HUES48 (cell line): ENCODE measurements around the gene OR5I1.

Source experiments
- H3K27ac ChIP-seq: one replicate; pipeline ENCODE4 v1.7.0; 2013; ENCODE audit warnings: low read depth, low read length, inconsistent platforms
- H3K27me3 ChIP-seq: 2 replicates; pipeline ENCODE4 v1.6.1; 2013; ENCODE audit warnings: mild to moderate bottlenecking, low read length; ENCODE audit not compliant: control insufficient read depth, insufficient read depth
- H3K36me3 ChIP-seq: 2 replicates; pipeline ENCODE4 v1.6.1; 2013; ENCODE audit warnings: low read length; ENCODE audit not compliant: control insufficient read depth, insufficient read depth
- H3K4me1 ChIP-seq: 2 replicates; pipeline ENCODE4 v1.6.1; 2013; ENCODE audit warnings: mild to moderate bottlenecking, low read length; ENCODE audit not compliant: control insufficient read depth, insufficient read depth
- H3K4me3 ChIP-seq: 2 replicates; pipeline ENCODE4 v1.5.1; 2013; ENCODE audit warnings: mild to moderate bottlenecking, low read depth, low read length
- H3K9ac ChIP-seq: 2 replicates; pipeline ENCODE4 v1.6.1; 2013; ENCODE audit warnings: mild to moderate bottlenecking, low read depth, low read length, moderate library complexity
- H3K9me3 ChIP-seq: 2 replicates; pipeline ENCODE4 v1.6.1; 2013; ENCODE audit warnings: low read length; ENCODE audit not compliant: control insufficient read depth, insufficient read depth

Gene OR5I1

GRCh38 chr11:55936300-55936699 lies at the start of gene OR5I1:
TSS of gene OR5I1 (minus strand) at chr11:55936400. CDS start at chr11:55936400, 0 bp downstream.
- no peak within 1 kb of the TSS for H3K4me3 ChIP-seq
- no peaks in the 10 kb centered on the region for H3K36me3 ChIP-seq
- H3K27me3 ChIP-seq, result no peaks in the 10 kb centered on the region
- H3K27ac ChIP-seq, result no peak within 1 kb of the TSS
- H3K4me1 ChIP-seq, result no peaks in the 10 kb centered on the region
- H3K9me3 ChIP-seq, result peaks cover 14% of the 10 kb centered on the region; the same call in 1 of the 2 replicates
- H3K9ac ChIP-seq, result no peak within 1 kb of the TSS

DNA sequence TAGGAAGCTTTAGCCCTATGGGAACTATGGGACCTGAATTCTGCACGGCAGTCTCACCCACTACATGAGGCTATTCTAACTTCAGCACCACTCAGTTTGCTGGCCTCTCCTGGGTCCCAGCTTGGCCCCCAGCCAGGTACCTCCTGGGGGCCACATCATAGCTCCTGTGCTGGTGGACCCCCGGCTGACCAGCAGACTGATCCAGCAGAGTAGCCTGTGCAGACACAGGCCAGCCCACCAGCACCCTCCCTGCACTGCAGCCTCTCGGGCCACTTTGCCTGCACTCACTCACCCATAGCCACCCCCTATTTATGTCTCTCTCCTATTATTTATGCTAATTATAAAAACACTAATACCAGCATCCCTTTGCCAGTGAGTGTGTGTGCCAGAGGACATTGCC lies 34.7 kb upstream of the OR5I1 start:
- Histone ChIP-seq H3K27ac (no peak overlapping the region), H3K4me1 (no peaks in the 10 kb centered on the region), H3K9ac (no peak overlapping the region), H3K27me3 (no peaks in the 10 kb centered on the region), H3K36me3 (no peaks in the 10 kb centered on the region), H3K9me3 (no peaks in the 10 kb centered on the region), H3K4me3 (no peak overlapping the region)

- no peaks in the 10 kb centered on the region for H3K27me3 ChIP-seq
- H3K4me1 ChIP-seq, result no peaks in the 10 kb centered on the region
- no peaks in the 10 kb centered on the region for H3K9me3 ChIP-seq
- H3K36me3 ChIP-seq, result no peaks in the 10 kb centered on the region
- no peak within 1 kb of the TSS for H3K9ac ChIP-seq
- H3K4me3 ChIP-seq, result no peak within 1 kb of the TSS
- no peak within 1 kb of the TSS for H3K27ac ChIP-seq
These were observed 33.6 kb upstream of the OR5I1 start, which contains the start of gene OR10AG1 for GRCh38 chr11:55969845-55970244. TSS of gene OR10AG1 (minus strand) at chr11:55969945. CDS start at chr11:55969907, 38 bp downstream.

DNA sequence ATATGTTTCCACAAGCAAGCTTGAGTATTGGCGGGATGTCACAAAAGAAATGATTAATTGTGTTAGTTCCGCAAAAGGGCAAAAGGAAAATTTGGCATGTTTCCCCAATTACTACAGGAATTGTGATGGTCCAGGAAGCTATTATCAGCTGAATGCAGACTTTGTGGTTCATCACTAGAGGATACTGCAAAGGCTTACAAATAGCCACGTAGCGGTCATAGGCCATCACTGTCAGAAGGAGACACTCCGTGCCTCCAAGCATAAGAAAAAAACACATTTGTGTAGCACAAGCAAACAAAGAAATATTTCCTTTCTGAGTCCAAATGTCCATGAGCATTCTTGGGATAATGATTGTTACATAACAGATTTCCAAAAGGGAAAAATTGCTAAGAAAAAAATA lies 31.7 kb upstream of the OR5I1 start:
- H3K9ac ChIP-seq, result no peak overlapping the region
- H3K9me3 ChIP-seq, result no peaks in the 10 kb centered on the region
- no peaks in the 10 kb centered on the region for H3K27me3 ChIP-seq
- no peak overlapping the region for H3K27ac ChIP-seq
- no peak overlapping the region for H3K4me3 ChIP-seq
- no peaks in the 10 kb centered on the region for H3K36me3 ChIP-seq
- H3K4me1 ChIP-seq, result no peaks in the 10 kb centered on the region

DNA sequence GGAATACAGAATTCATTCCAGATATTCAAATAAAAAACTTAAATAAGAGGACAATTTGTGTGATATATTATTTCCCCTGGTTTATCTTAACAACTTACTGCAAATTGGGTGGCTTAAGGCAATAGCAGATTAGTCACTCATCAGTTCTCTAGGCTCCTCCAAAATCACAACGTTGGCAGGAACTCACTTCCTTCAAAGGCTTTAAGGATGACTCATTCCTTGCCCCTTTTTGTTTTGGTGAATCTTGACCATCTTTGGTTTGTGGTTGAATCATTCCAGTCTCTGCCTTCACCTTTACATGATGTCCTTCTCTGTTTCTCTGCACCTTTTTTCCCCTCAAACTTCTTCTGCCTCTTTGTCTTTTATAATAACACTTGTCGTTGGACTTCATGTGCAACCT lies 30.2 kb upstream of the OR5I1 start:
- Histone ChIP-seq H3K27me3 (no peaks in the 10 kb centered on the region), H3K36me3 (no peaks in the 10 kb centered on the region), H3K27ac (no peak overlapping the region), H3K9ac (no peak overlapping the region), H3K4me1 (no peaks in the 10 kb centered on the region), H3K4me3 (no peak overlapping the region), H3K9me3 (no peaks in the 10 kb centered on the region)

DNA sequence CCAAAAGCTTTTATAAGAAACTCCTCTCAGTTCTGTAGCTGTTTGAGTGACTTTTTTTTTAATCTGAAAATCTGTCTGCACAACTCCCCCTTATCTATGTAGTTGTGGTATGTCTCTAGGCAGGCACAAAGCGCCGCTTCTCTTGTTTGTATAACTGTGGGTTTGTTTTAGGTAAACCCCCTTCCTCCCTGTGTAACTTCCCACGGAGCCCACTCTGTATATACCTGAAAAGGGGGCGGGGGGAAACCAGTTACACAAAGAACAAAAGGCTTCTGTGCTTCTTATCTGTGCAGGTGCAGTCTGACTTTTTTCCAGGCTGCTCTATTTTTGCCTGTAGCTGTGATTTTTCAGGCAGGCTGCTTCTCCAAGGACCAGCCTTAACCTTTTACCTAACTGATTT lies 20.3 kb upstream of the OR5I1 start:
- no peaks in the 10 kb centered on the region for H3K27me3 ChIP-seq
- peaks cover 7% of the 10 kb centered on the region; the same call in 1 of the 2 replicates for H3K9me3 ChIP-seq
- H3K27ac ChIP-seq, result no peak overlapping the region
- no peaks in the 10 kb centered on the region for H3K36me3 ChIP-seq
- H3K9ac ChIP-seq, result no peak overlapping the region
- no peak overlapping the region for H3K4me3 ChIP-seq
- no peaks in the 10 kb centered on the region for H3K4me1 ChIP-seq

GRCh38 chr11:55949330-55949729 lies 13.1 kb upstream of the OR5I1 start:
- H3K9me3 ChIP-seq, result 0 out of 2 replicates have a peak, but pooled peaks cover 3% of the 10 kb centered on the region
- H3K36me3 ChIP-seq, result no peaks in the 10 kb centered on the region
- no peak overlapping the region for H3K4me3 ChIP-seq
- H3K27ac ChIP-seq, result no peak overlapping the region
- no peaks in the 10 kb centered on the region for H3K27me3 ChIP-seq
- no peaks in the 10 kb centered on the region for H3K4me1 ChIP-seq
- no peak overlapping the region for H3K9ac ChIP-seq

DNA sequence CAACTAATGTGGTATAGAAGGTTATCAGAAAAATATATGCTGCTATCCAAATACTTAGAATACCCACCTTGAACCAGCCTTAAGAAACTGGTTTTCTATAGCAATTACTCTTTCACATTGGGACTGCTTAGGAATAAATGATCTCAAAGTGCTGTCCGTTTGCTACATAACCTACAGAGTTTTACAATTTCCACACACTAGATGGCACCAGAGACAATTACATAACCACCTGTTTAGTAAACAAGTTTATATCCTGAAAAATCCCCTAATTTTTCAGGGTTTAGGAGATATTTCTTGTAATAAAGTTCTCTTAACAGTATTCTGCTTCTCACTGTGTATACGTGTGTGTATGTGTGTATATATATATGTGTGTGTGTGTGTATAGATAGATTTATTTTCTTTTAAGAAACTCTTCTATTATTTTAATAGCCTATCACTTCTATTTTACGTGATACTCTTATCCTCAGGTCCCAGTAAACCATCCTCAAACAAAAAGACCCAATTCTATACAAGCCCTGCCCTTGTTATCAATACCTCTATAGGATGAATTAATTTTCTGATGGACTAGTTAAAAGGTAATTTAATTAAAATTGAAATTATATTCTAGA lies 6.7 kb upstream of the OR5I1 start:
- Histone ChIP-seq H3K27ac (no peak overlapping the region), H3K9ac (no peak overlapping the region), H3K4me1 (no peaks in the 10 kb centered on the region), H3K27me3 (no peaks in the 10 kb centered on the region), H3K4me3 (no peak overlapping the region), H3K36me3 (no peaks in the 10 kb centered on the region), H3K9me3 (0 out of 2 replicates have a peak, but pooled peaks cover 3% of the 10 kb centered on the region)

DNA sequence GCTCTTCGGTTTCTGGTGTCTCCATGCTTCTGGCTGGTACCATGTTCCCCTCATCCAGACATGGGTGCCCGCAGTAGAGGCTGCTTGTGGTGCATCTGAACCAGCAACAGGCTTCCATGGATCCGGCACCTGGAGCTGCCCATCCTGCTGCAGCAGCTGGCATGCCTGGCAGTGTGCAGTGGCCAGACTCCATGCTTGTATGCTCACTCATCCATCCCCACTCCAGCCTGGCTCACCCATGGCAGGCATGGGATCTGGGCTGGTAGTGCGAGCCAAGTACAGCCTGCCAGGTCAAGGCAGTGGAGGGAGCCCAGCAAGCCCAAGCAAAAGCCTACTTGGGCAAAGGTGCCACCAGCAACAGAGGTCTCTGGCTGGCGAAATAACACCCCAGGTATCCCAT lies 15.7 kb downstream of the OR5I1 start:
- Histone ChIP-seq H3K9me3 (peaks cover 49% of the 10 kb centered on the region), H3K4me3 (no peak overlapping the region), H3K36me3 (no peaks in the 10 kb centered on the region), H3K9ac (no peak overlapping the region), H3K4me1 (no peaks in the 10 kb centered on the region), H3K27me3 (no peaks in the 10 kb centered on the region), H3K27ac (no peak overlapping the region)

- H3K36me3 ChIP-seq, result no peaks in the 10 kb centered on the region
- H3K9ac ChIP-seq, result no peak within 1 kb of the TSS
- no peak within 1 kb of the TSS for H3K27ac ChIP-seq
- H3K4me1 ChIP-seq, result no peaks in the 10 kb centered on the region
- H3K4me3 ChIP-seq, result no peak within 1 kb of the TSS
- no peaks in the 10 kb centered on the region for H3K27me3 ChIP-seq
- peaks cover 48% of the 10 kb centered on the region for H3K9me3 ChIP-seq
These were observed 21.7 kb downstream of the OR5I1 start, which contains the start of gene OR5W2 for GRCh38 chr11:55914482-55914881. TSS of gene OR5W2 (minus strand) at chr11:55914582. CDS start at chr11:55914582, 0 bp downstream.

- no peaks in the 10 kb centered on the region for H3K27me3 ChIP-seq
- no peaks in the 10 kb centered on the region for H3K36me3 ChIP-seq
- H3K4me1 ChIP-seq, result no peaks in the 10 kb centered on the region
- H3K9me3 ChIP-seq, result peaks cover 66% of the 10 kb centered on the region
- H3K9ac ChIP-seq, result no peak overlapping the region
- H3K4me3 ChIP-seq, result no peak overlapping the region
- no peak overlapping the region for H3K27ac ChIP-seq
These were observed 33.9 kb downstream of the OR5I1 start for GRCh38 chr11:55902308-55902707.
